HPDE6-E6E7 (cell line): ENCODE measurements around the gene ACTN3.
"Not testable (repeated sequence)": the region's sequence is repeated elsewhere in the genome, so short reads cannot be mapped to it uniquely, and the experiment has no call there.

ENCODE experiments used
- DNase-seq: peaks from one replicate; pipeline ENCODE4 v3.0.0; 2011; ENCODE audit warnings: missing footprints; ENCODE audit errors: extremely low spot score

The ACTN3 gene

GRCh38 chr11:66544952-66545351 lies 1.8 kb upstream of the ACTN3 start:
- DNase-seq: not testable (repeated sequence)

GRCh38 chr11:66545701-66546367 lies 869 bp upstream of the ACTN3 start, which contains the start of gene ZDHHC24:
TSS of gene ZDHHC24 (minus strand) at chr11:66546048. CDS start at chr11:66546003, 45 bp downstream.
- peak; percentile 97 for DNase-seq

GRCh38 chr11:66546966-66547661 lies 411 bp downstream of the ACTN3 start:
- DNase-seq: no peak

GRCh38 chr11:66547662-66548009 lies 933 bp downstream of the ACTN3 start:
- no peak for DNase-seq

- no peak for DNase-seq
Measured at GRCh38 chr11:66548041-66548440, 1.3 kb downstream of the ACTN3 start.

GRCh38 chr11:66548774-66549630 lies 2.3 kb downstream of the ACTN3 start:
- no peak for DNase-seq

- DNase-seq: no peak
Measured at GRCh38 chr11:66549696-66550095, 3.0 kb downstream of the ACTN3 start.

- DNase-seq: no peak
Measured at GRCh38 chr11:66550887-66551286, 4.2 kb downstream of the ACTN3 start.

GRCh38 chr11:66554602-66555001 lies 7.9 kb downstream of the ACTN3 start:
- DNase-seq: no peak

- no peak for DNase-seq
Measured at GRCh38 chr11:66555416-66555815, 8.7 kb downstream of the ACTN3 start.

- DNase-seq: no peak
Measured at GRCh38 chr11:66556086-66556485, 9.4 kb downstream of the ACTN3 start.

GRCh38 chr11:66557733-66558326 lies 11.1 kb downstream of the ACTN3 start:
- no peak for DNase-seq

- DNase-seq: no peak
Measured at GRCh38 chr11:66559142-66559865, 12.6 kb downstream of the ACTN3 start.

- no peak for DNase-seq
Measured at GRCh38 chr11:66559866-66560676, 13.4 kb downstream of the ACTN3 start.

GRCh38 chr11:66561178-66561974 lies 14.7 kb downstream of the ACTN3 start:
- DNase-seq: no peak

- no peak for DNase-seq
Measured at GRCh38 chr11:66561975-66562248, 15.2 kb downstream of the ACTN3 start.

GRCh38 chr11:66562275-66562674 lies 15.6 kb downstream of the ACTN3 start:
- no peak for DNase-seq

- DNase-seq: no peak
Measured at GRCh38 chr11:66562907-66563583, 16.3 kb downstream of the ACTN3 start.

GRCh38 chr11:66563832-66564231 lies 17.1 kb downstream of the ACTN3 start:
- no peak for DNase-seq
